RWPE1 (cell line): Measurements from ENCODE around the gene DOCK4.
"Not testable (repeated sequence)": the region's sequence is repeated elsewhere in the genome, so short reads cannot be mapped to it uniquely, and the experiment has no call there.

Source experiments
- CTCF ChIA-PET: fragments of 350-600 bp; sonication (Branson Sonifier 250); formaldehyde crosslinking; extraction: SDS; loops from one replicate; lab custom pipeline; 2021; lab: Yijun Ruan, JAX
- POLR2A ChIA-PET: fragments of 400-600 bp; formaldehyde crosslinking; extraction: SDS; loops from one replicate; lab custom pipeline; 2020; ENCODE audit warnings: antibody characterized with exemption; ENCODE audit not compliant: low non-redundant PET; lab: Yijun Ruan, JAX
- DNase-seq: peaks from one replicate; pipeline ENCODE4 v3.0.0; 2012; ENCODE audit warnings: low spot score
- H3K27ac ChIP-seq: fragments of 450-650 bp; 2 replicates; pipeline ENCODE4 v1.5.1; 2017
- CTCF ChIP-seq: fragments of 450-650 bp; conservative IDR thresholded peaks from 2 replicates; pipeline ENCODE4 v1.5.1; 2017; ENCODE audit warnings: low read depth, mild to moderate bottlenecking

The DOCK4 gene

GRCh38 chr7:112206238-112206990 lies at the start of gene DOCK4, which contains the start of gene ZNF277:
Gene DOCK4, minus strand, starts transcription at chr7:112206399. Its CDS starts 261 bp downstream, at chr7:112206138.
Gene ZNF277, plus strand, starts transcription at chr7:112206695. Its CDS starts 22 bp downstream, at chr7:112206717.
- peak; percentile 98 for DNase-seq
- POLR2A ChIA-PET, result no interaction called here
- CTCF ChIA-PET, result interaction anchor here (0.7 kb wide), 1 partner anchor 706 kb away, joined by 4 read pairs; no protein-coding TSS in a partner anchor
- TF ChIP-seq CTCF, result no peak
- peak within 1 kb of the TSS; percentile 93 for H3K27ac ChIP-seq

GRCh38 chr7:112255388-112255720 lies 49.2 kb upstream of the DOCK4 start:
- no peak for TF ChIP-seq CTCF
- H3K27ac ChIP-seq, result no peak overlapping the region
- ChIA-PET POLR2A (no interaction called here), CTCF (interaction anchor here (0.5 kb wide), 1 partner anchor 329 kb away, joined by 3 read pairs; no protein-coding TSS in a partner anchor)
- no peak for DNase-seq

GRCh38 chr7:112254709-112255387 lies 48.6 kb upstream of the DOCK4 start:
- H3K27ac ChIP-seq, result no peak overlapping the region
- no peak for DNase-seq
- CTCF ChIA-PET, result no interaction called here
- TF ChIP-seq CTCF, result no peak
- POLR2A ChIA-PET, result no interaction called here

- POLR2A ChIA-PET, result no interaction called here
- no peak overlapping the region for H3K27ac ChIP-seq
- CTCF ChIA-PET, result interaction anchor here (0.6 kb wide), 1 partner anchor 28 kb away, joined by 3 read pairs; no protein-coding TSS in a partner anchor
- no peak for DNase-seq
- TF ChIP-seq CTCF, result no peak
These were observed 48.0 kb upstream of the DOCK4 start for GRCh38 chr7:112254156-112254555.

- CTCF ChIA-PET, result no interaction called here
- no peak for TF ChIP-seq CTCF
- DNase-seq, result no peak
- H3K27ac ChIP-seq, result no peak overlapping the region
- POLR2A ChIA-PET, result no interaction called here
These were observed 46.5 kb upstream of the DOCK4 start for GRCh38 chr7:112252691-112253090.

GRCh38 chr7:112252141-112252540 lies 45.9 kb upstream of the DOCK4 start:
- DNase-seq, result no peak
- TF ChIP-seq CTCF, result no peak
- H3K27ac ChIP-seq, result no peak overlapping the region
- POLR2A ChIA-PET, result no interaction called here
- CTCF ChIA-PET, result no interaction called here

GRCh38 chr7:112249967-112250366 lies 43.8 kb upstream of the DOCK4 start:
- DNase-seq, H3K27ac ChIP-seq, CTCF ChIA-PET, POLR2A ChIA-PET: not testable (repeated sequence)
